NT2/D1 (cell line): ENCODE results near the gene CDK14.

ENCODE experiments used
- SUZ12 ChIP-seq: IDR thresholded peaks from 2 replicates; pipeline ENCODE4 v1.6.1; 2011; ENCODE audit not compliant: insufficient read length, insufficient read depth; ENCODE audit errors: extremely low read depth
- ZNF274 ChIP-seq: IDR thresholded peaks from 2 replicates; pipeline ENCODE4 v1.6.1; 2011; ENCODE audit warnings: mild to moderate bottlenecking, low read depth, low read length

- no peak for TF ChIP-seq SUZ12
- TF ChIP-seq ZNF274: no peak
These were observed 140.2 kb downstream of the CDK14 start for GRCh38 chr7:90736316-90736715.
